Activated T-helper 1 cell treated with Interleukin-2 at 50 U/mL for 16 hours (primary cell): ENCODE measurements around the gene INPP1.
"Not testable (repeated sequence)": the region's sequence is repeated elsewhere in the genome, so short reads cannot be mapped to it uniquely, and the experiment has no call there.

Experiments
- DNase-seq: peaks from one replicate; pipeline ENCODE4 v3.0.0-alpha.2; 2020; ENCODE audit warnings: low read depth

The INPP1 gene, protein sequence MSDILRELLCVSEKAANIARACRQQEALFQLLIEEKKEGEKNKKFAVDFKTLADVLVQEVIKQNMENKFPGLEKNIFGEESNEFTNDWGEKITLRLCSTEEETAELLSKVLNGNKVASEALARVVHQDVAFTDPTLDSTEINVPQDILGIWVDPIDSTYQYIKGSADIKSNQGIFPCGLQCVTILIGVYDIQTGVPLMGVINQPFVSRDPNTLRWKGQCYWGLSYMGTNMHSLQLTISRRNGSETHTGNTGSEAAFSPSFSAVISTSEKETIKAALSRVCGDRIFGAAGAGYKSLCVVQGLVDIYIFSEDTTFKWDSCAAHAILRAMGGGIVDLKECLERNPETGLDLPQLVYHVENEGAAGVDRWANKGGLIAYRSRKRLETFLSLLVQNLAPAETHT

DNA sequence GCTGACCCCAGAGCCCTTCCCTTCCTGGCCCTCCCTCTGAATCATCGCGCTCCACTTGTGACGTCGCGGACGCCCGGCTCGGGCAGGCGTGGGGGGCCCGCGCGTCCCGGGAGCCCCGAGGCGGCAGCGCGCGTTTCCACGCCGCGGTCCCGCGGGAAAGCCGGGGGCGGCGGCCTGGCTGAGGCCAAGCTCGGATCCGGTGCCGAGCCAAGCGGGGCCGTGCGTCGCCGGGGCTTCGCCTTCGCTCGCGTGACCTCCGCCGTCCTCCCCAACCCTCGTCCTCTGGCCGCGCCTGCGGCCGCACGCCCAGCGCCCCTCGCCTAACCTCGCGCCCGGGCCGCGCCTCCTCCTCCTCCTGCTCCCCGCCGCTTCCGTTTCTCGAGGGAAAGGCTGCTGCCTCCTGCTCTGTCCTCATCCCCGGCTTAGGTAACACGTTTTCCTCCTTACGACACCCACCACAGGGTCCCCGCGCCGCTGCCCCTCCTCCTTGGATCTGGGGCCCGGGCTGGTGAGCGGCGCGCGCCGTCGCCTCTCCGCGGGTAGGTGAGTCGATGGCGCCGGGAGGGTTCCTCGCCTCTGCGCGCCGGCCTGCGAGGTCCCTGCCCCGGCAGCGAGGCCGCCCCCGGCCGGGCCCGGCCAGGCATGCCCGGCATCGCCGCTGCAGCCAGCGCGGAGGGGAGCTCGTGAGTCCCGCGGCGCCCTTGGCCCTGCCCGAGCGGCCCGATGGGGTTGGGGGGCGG lies at the start of gene INPP1:
Gene INPP1, plus strand, starts transcription at position 54 of the 740 bp plus-strand sequence. CDS start 16,514 bp downstream, outside the sequence.
- DNase-seq: no peak

DNA sequence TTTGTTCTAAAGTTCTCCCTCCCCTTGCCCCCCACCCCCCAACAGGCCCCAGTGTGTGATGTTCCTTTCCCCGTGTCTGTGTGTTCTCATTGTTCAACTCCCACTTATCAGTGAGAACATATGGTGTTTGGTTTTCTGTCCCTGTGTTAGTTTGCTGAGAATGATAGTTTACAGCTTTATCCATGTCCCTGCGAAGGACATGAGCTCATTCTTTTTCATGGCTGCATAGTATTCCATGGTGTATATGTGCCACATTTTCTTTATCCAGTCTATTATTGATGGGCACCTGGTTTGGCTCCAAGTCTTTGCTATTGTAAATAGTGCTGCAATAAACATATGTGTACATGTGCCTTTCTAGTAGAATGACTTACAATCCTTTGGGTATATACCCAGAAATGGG lies 45.5 kb upstream of the INPP1 start:
- not testable (repeated sequence) for DNase-seq

DNA sequence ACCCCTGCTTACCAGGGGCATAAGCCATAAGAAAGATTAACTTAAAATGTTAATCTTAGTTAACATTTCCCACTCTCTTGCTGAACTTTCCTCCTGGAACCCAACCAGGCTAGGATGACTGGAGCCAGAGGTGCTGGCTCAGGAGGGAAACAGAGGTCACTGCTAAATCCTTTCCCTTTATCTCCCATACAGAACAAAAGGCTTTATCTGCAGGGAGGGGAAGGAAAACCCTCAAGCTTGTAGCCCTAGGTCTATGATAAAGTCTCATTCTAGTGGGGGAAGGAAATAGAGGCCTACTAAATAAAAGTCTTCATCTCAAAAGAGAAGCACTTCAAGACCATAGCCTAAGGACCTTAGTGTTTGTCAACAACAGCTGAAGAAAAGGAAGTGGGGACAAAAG lies 42.4 kb upstream of the INPP1 start:
- DNase-seq: no peak

DNA sequence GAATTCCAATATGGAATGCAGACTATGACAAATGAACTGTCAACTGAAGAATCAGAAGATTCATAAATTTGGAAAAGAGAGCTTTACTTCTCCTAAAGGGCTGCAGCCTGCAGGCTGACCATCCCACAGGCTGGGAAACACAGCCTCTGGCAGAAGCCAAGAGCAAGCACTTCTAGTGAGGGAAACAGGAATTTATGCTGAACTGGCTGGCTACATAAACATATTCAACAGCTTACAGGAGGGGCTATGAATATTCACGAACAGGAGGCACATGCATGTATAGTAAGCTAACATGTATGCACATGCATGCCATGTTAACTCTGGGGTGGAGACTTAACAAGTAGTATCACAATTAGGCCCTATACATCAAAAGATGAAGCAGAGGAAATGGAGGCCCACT lies 41.3 kb upstream of the INPP1 start:
- DNase-seq: no peak

DNA sequence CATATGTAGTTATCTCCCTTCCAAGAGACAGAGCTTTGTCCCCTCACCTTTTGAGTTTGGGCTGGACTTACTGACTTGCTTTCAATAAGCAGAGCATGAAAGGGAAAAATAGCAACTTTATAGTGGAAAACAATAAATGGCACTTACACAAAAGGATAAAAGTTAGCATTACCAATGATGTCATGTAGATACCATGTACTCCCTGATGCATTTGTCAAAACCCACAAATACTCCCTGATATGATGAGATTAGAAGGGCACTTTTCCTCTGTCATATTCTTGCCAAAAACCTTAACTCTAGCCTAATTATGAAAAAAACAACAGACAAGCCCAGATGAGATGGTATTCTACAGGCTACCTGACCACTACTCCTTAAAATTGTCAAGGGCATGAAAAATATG lies 39.7 kb upstream of the INPP1 start:
- no peak for DNase-seq

DNA sequence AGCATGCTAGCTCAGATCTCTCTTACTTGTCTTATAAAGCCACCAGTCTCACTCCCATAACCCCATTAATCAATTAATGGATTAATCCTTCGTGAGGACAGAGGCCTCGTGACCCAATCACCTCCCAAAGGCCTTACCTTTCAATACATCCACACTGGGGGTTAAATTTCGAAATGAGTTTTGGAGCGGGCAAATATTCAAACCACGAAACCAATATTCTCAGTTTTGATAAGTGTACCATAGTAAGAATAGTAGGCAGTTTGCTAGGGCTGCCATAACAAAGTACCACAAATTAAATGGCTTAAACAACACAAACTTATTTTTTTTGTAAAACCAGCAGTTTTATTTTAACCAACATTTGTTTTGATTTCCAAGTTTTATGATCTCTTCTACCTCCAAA lies 39.0 kb upstream of the INPP1 start:
- no peak for DNase-seq

DNA sequence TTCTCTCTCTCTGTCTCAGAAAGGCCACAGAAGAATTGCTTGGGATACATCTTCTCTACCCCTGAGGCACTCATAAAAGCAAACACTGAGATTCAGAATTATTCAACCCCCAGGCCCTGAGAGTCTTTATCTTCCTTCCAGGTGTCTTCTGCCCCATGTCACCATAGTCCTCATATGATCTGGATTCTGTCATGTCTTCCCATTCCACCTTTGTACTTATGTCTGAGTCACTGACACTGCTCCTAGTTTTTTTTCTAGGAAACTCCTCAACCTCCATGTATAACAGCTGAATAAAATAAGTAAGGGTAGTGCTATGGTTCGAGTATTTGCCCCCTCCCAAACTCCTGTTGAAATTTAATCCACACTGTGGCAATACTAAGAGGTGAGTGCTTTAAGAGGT lies 35.4 kb upstream of the INPP1 start:
- no peak for DNase-seq

DNA sequence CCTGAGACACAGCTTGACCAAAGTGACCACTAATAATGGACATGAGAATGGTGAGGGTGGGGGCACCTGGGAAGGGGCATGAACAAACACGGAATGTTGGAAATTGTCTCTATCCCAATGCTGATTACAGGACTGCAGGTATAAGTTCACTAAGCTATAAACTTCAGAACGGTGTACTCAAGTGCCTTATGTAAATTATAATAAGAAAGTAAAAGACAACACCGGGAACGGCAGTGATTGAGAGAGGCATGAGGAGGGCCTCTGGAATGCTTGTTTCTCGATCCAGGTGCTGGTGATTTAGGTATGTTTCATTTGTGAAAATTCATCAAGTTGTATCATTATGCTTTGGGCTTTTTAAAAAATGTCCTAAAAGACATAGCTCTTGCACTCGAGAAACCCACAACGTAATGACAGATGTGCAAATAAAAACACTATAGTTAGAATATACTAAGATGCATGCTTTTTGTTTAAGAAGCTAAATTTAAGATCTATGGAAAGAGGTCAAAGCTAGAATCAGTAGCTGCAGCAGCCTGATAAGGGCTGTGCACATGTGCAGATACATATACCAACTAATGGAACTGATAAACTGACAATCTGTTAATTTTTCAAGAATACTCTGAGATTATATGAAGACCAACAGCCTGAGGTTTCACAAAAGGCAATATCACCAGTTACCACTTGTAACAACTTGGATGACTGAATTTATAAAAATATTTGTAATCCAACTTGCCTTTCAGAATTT lies 31.3 kb upstream of the INPP1 start:
- no peak for DNase-seq

DNA sequence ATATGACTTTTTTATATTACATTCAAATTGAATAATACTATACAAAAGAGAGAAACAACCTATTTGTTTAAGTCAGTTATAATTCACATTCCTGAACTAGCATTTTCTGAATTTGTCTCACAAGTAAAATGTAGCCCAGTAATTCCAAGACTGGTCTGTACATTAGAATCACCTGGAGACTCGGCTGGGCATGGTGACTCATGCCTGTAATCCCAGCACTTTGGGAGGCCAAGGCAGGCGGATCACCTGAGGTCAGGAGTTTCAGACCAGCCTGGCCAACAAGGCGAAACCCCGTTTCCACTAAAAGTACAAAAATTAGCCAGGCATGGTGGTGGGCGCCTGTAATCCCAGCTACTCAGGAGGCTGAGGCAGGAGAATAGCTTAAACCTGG lies 30.8 kb upstream of the INPP1 start:
- DNase-seq: not testable (repeated sequence)

DNA sequence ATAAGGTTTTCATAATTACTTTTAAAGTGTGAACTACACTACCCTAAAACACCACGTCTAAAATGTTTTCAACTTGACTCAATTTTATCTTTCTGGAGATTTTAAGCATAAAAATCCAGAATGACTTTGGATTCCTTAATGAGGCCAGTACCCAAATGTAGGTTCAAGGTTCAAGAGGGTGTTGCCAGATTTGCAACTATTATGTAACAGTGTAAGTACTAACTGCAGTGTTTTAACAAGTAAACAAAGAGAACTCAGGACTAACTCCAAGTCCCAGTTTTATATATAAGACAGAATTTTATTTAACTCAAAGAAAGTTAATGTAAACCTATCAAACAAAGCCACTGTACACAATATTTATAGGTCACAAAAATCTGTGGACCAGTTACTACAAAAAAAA lies 29.5 kb upstream of the INPP1 start:
- no peak for DNase-seq

DNA sequence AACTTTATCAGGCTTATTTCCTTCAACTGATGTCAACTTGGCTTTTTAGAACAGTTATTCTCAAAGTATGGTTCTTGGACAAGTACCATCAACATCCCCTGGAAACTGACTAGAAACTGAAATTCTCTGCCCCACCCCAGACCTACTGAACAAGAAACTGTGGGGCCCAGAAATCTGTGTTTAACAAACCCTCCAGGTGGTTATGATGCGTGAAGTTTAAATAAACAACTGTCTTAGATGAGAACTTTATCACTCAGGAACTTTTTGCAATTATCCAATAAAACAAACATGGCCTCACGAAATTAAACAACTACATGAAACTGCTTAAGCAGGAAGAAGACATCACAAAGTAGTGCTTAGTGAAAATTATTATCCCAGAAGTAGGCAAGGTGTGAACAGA lies 28.1 kb upstream of the INPP1 start:
- no peak for DNase-seq

DNA sequence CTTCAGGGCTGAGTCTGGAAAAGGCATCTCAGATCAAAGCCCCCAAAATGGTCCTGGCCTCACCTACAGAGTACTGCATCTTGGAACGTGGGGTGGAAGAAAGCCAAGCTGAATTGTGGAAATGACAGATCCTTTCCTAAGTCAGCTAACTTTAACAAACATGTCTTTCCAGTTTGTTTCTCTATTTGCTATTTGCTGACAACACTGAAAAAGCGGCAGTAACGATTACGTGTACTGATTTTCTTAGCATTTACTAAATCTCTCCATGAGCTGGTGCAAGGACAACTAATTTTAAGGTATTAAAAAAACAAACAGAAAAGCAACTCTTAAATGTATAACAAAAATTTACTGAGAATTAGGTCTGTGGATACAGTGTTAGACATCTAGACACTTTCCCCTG lies 24.9 kb upstream of the INPP1 start:
- DNase-seq: no peak

DNA sequence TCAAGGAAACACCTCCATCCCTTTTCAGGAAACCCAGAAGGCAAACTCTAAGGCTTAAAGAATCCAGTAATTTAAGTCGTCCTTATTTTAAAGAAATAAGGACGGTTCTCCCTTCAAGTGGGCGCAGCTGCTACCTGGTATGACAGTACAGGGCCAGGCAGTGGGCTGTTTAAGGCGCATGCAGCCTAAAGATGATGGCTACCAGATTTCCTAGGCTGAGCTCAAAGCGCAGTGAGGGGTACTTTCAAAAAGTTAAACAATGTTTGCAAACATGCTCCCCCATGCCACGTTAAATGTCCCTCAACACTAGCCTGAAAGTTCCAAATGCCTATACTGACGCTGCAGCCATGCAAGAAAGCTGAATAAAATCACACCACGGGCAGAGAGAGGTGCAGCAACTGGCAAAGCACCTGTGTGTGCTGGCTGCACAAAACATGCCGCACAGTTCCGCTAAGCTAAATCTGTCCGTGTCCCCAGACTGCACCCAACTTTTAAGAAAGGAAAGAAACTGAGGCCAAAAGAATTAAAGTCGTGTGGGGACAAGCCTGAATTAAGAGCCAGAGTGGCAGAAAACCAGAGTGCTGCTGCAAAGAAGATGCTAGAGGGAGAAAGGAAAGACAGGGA lies 24.3 kb upstream of the INPP1 start:
- no peak for DNase-seq

DNA sequence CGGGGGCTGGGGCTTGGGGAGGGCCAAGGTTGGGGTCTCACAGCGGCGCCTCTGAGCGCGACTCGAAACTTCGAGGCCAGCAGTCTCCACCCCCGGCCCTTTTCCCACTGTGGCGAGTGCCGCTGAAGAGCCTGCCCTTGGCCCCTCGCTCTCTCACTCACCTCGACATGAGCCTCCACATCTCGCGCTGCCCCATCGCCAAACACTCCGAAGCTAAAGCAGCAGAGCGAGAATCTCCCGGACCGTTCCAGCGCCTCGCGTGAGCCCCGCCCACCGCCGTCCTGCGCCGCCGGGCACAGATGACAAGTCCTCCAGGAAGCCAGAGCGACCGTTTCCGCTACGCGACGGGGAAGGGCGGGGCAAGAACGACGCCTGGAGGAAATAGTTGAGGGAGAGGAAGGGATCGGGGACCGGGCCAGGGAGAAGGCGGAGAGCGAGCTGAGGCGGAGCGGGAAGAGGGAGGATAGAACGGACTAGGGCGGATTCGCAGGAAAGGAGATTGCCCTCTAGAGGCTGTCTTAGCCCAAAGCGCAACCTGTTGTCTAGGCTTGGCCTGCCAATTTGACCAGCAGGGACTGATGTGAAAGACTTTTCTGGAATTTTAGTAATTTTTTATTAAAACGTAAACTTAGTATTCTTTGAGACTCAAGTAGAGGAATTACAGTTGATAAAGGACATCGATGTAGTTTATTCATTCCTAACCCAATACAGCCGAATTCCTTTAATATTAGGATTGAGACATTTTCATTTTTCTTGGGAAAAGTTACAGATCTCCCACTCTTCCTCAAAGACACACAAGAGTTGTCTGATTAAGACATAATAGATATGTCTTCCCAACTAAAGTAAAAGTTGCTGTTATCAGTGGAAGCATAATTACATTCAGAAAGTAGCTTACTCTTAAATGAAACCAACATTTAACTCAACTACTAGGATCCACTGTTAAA lies 23.6 kb upstream of the INPP1 start, which contains the start of gene HIBCH:
Gene HIBCH, minus strand, starts transcription at position 272 of the 944 bp plus-strand sequence. Its CDS starts 76 bp downstream, at position 196.
- peak; percentile 73 for DNase-seq

DNA sequence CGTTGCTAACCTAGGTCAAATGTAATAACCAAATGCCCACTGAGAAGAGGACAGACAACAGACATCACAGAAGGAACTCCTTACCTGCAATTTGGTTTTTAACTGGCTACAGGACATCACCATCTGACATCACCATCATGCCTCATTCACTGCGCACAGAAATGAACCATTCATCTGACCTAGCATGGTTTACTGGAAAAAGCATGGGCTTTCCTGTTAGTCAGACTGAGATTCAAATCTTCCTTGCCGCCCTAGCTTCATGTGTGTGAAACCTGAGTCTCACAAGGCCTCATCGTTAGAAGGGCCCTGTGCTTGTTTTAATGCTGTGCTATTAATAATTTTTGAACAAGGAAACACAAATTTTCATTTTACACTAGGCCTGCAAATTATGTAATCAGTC lies 22.7 kb upstream of the INPP1 start:
- DNase-seq: no peak

DNA sequence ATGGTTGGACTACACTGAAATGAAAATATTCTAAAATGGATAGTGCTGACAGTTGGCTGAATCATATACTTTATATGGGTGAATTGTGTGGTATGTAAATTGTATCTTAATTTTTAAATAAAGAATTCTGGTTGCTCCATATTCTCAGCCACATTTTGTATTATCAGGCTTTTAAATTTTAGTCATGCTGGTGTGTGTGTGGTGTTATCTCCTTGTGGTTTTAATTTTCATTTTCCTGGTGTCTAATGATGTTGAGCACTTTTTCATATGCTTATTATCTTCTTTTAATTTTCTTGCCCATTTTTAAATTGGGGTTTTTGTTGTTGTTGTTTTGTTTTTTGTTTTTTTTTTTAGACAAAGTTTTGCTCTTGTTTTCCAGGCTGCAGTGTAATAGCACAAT lies 20.0 kb upstream of the INPP1 start:
- DNase-seq: no peak

DNA sequence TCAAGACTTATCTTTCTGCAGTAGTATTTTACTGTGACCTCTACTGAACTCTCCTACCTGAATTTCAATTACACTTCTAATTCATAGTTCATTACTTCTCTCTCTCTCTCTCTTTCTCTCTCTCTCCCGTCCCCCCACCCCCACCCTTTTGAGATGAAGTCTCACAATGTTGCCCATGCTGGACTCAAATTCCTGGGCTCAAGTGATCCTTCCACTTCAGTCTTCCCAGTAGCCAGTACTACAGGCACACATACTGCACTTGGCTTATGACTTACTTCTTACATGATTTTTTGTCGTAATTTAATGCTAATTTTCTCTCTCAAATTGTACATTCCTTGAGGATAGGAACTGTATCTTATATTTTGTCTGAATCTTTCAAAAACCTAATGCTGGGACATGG lies 17.8 kb upstream of the INPP1 start:
- DNase-seq: no peak

DNA sequence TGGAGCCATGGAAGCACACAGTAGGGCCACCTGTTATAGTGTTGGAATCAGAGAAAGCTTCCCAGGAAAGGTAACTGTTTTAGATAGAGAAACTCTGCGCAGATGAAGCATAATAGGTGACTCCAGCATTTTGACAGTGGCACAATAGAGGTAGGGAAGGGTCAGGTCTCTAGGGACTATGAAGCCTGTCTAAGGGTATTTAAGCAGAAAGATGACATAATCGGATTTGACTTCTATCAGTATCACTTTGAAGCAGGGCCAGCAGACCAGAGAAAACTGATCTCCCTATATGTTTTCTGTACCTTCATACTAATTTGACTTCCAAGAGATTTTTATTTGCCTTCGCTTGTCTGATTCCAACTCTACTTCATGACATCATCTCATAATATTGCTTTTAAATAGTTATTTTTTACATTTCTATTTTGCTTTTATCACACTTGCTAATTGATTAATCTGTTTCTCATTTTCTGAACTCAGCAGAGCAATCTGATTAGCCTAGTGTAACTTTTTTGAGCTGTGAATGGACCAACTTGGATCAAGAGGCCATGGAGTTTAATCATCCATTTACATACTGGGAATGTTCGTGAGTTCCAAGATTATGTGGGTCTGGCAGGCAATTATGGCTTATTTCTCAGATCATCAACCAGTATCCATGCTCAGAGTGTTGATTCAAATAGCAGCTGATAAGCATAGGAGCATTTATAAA lies 15.4 kb upstream of the INPP1 start:
- no peak for DNase-seq

DNA sequence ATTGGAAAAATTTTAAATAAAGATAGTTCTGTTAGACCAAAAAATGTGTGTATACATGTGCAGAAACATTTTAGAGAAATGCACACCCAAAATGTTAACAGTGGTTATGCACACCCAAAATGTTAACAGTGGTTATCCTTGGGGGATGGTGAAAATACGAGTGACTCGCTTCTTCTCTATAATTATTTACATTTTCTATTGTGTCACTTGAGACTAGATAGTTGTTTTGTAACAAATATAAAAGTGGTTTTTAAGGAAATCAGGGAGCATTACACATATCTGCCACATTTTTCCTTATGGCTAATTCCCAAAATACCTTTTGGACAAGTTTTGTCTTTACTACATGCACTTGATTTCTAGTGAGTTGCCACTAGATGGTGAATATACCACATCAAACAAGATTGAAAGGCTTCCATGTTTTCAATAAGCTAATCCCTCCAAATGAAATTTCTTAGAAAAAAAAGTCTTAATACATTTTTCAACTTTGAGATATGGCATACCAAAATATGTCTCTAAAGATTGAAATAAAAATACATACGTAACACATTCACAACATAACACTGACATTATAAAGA lies 14.7 kb upstream of the INPP1 start:
- DNase-seq: no peak

DNA sequence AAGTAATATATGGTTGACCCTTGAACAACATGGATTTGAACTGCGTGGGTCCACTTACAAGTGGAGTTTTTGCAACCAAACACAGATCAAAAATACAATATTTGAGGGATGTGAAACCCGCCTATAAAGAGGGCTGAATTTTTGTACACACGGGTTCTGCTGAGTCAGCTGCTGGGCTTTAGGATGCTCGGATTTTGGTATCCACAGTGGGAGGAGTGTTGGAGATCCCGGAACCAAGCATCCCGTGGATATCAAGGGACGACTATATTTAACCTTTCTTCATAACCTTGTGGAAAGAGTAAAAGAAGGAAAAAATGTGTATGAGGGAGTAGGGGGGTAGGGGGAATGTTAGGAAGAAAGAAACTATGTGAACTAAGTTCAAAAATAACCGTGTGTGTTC lies 10.0 kb upstream of the INPP1 start:
- no peak for DNase-seq
